ENCODE data around the gene SEMA3E. TPM values are rescaled to one million over a fixed set of nuclear protein-coding genes. Genes with fewer than 3 reads are reported as not detected.

The SEMA3E gene
- total and polyA plus RNA-seq, 9 of the 15 experiments (the other 6 are each of a cell fraction or from before 2014, with no cell fraction given) = 0.01 to 1.4 (median 0.14) TPM; not detected in 2

GRCh38 chr7:83643012-83643411, 5.9 kb downstream of the SEMA3E start:
- POLR2A ChIA-PET = no interaction called here
- intact Hi-C loops (cut with micrococcal nuclease) = no loop called here
- CTCF ChIA-PET (ENCODE audit: low intra/inter-chr PET ratio) = no interaction called here

More at GRCh38 chr7:83643012-83643411, 5.9 kb downstream of the SEMA3E start:
- TF ChIP-seq ZNF695 (CRISPR knock-in tag; IDR thresholded peaks at IDR 0.05) (no peak), TEAD2 (tag; IDR thresholded peaks at IDR 0.05) (no peak), ZNF212 (CRISPR knock-in tag; IDR thresholded peaks at IDR 0.05) (no peak), E2F6 (IDR thresholded peaks at IDR 0.05; ENCODE audit: borderline replicate concordance in 1 of 2, extremely low read depth in 1 of 2, insufficient read depth in 1 of 2, insufficient read length in 1 of 2, low read depth in 1 of 2, low read length in 1 of 2, poor library complexity in 1 of 2, severe bottlenecking in 1 of 2) (no peak), HNRNPL (IDR thresholded peaks at IDR 0.05; ENCODE audit: low read depth, low read length) (no peak), ZNF224 (CRISPR knock-in tag; IDR thresholded peaks at IDR 0.05) (no peak), HEY1 (CRISPR knock-in tag; IDR thresholded peaks at IDR 0.05; ENCODE audit: borderline replicate concordance) (no peak), DPF2 (IDR thresholded peaks at IDR 0.05) (no peak), GATAD2B (IDR thresholded peaks at IDR 0.05; ENCODE audit: borderline replicate concordance) (no peak), MCM3 (IDR thresholded peaks at IDR 0.05) (no peak), SLC30A9 (CRISPR knock-in tag; IDR thresholded peaks at IDR 0.05) (no peak), CBFB (CRISPR knock-in tag; IDR thresholded peaks at IDR 0.05) (no peak)
- no peak overlapping the region for H3K27ac ChIP-seq (ENCODE audit: extremely low read depth, low read depth, low read length)
- H3K79me2 ChIP-seq (ENCODE audit: control insufficient read depth, insufficient read depth, low read length) = no peaks in the 10 kb centered on the region
- ATAC-seq (no peak), FAIRE-seq (no peak), DNase-seq (ENCODE audit: extremely low read depth in 1 of 4, low spot score in 3 of 4) (no peak)
- in situ Hi-C loops (cut with MboI) = no loop called here
- no peak overlapping the region for H3K4me3 ChIP-seq
- H3K36me3 ChIP-seq (ENCODE audit: control insufficient read depth, insufficient read depth, low read length) = no peaks in the 10 kb centered on the region
- H3K27me3 ChIP-seq (ENCODE audit: control insufficient read depth in 2 of 2, insufficient read depth in 2 of 2, low read length in 2 of 2) = no peaks in the 10 kb centered on the region
- H3K9me1 ChIP-seq (ENCODE audit: control insufficient read depth, insufficient read depth, low read length) = no peaks in the 10 kb centered on the region
- BruUV-seq (replicated peaks) = no TSS peak
- H3K9ac ChIP-seq (ENCODE audit: insufficient read depth in 1 of 2, low read depth in 2 of 2, low read length in 2 of 2) = no peak overlapping the region
- H2AFZ ChIP-seq (ENCODE audit: low read depth, low read length) = no peak overlapping the region
- H3K9me3 ChIP-seq (replicated peaks; ENCODE audit: control insufficient read depth, insufficient read depth, low read depth, low read length) = no peaks in the 10 kb centered on the region; the same call in 1 of the 2 replicates
- H3K4me2 ChIP-seq (ENCODE audit: insufficient read depth, low read length) = no peak overlapping the region
- no peaks in the 10 kb centered on the region for H3K4me1 ChIP-seq (replicated peaks in 1 of 2; ENCODE audit: control insufficient read depth in 2 of 2, insufficient read depth in 2 of 2, low read length in 2 of 2)
- no peaks in the 10 kb centered on the region for H4K20me1 ChIP-seq (replicated peaks; ENCODE audit: control insufficient read depth, insufficient read depth, low read length)
